Liver (tissue), 9 donors: Measurements from ENCODE around the gene CPSF3. TPM values are rescaled to one million over a fixed set of nuclear protein-coding genes. Genes with fewer than 3 reads are reported as not detected.

ENCODE experiments used
- DNase-seq: peaks from one replicate; pipeline ENCODE4 v3.0.0-alpha.2; 2017; ENCODE audit warnings: low spot score
- H3K27ac ChIP-seq, 2 donors: one replicate each; pipeline ENCODE4 v1.7.0; 2013; ENCODE audit warnings: inconsistent platforms in 2 of 2, low read length in 2 of 2, control low read depth in 1 of 2, low read depth in 1 of 2, mild to moderate bottlenecking in 1 of 2
- H3K27me3 ChIP-seq, 4 donors: one replicate each; pipeline versions ENCODE4 v1.6.1 to v1.7.0; 2013; ENCODE audit warnings: low read length in 3 of 4, inconsistent platforms in 1 of 4, mild to moderate bottlenecking in 1 of 4, moderate library complexity in 1 of 4; ENCODE audit not compliant: control insufficient read depth in 4 of 4, insufficient read depth in 4 of 4
- H3K36me3 ChIP-seq, 4 donors: one replicate each; pipeline versions ENCODE4 v1.6.1 to v1.7.0; 2013; ENCODE audit warnings: low read length in 3 of 4, mild to moderate bottlenecking in 3 of 4, low read depth in 1 of 4, moderate library complexity in 1 of 4; ENCODE audit not compliant: control insufficient read depth in 4 of 4, insufficient read depth in 3 of 4
- H3K4me1 ChIP-seq, 4 donors: one replicate each; pipeline versions ENCODE4 v1.6.1 to v1.7.0; 2013; ENCODE audit warnings: low read length in 3 of 4, mild to moderate bottlenecking in 3 of 4, moderate library complexity in 1 of 4; ENCODE audit not compliant: control insufficient read depth in 4 of 4, insufficient read depth in 4 of 4
- H3K4me3 ChIP-seq, 3 donors: one replicate each; pipeline versions ENCODE4 v1.6.1 to v1.7.0; 2013; ENCODE audit warnings: low read length in 3 of 3, control low read depth in 1 of 3, low read depth in 1 of 3, mild to moderate bottlenecking in 1 of 3
- H3K9ac ChIP-seq, 2 donors: one replicate each; pipeline ENCODE4 v1.7.0; 2013; ENCODE audit warnings: low read length in 2 of 2, mild to moderate bottlenecking in 2 of 2, moderate library complexity in 2 of 2, control low read depth in 1 of 2, low read depth in 1 of 2
- H3K9me3 ChIP-seq, 4 donors: one replicate each; pipeline versions ENCODE4 v1.6.1 to v1.7.0; 2013; ENCODE audit warnings: low read length in 3 of 4; ENCODE audit not compliant: control insufficient read depth in 4 of 4
- EGR1 ChIP-seq, 2 donors: IDR thresholded peaks; 2 replicates each; pipeline ENCODE4 v1.6.1; 2016 to 2018; ENCODE audit warnings: antibody characterized with exemption in 2 of 2, low read depth in 2 of 2
- FOXA2 ChIP-seq: IDR thresholded peaks from 2 replicates; pipeline ENCODE4 v1.6.1; 2016; ENCODE audit warnings: antibody characterized with exemption
- GABPA ChIP-seq, 2 donors: IDR thresholded peaks in 1 of 2; conservative IDR thresholded peaks in 1 of 2; 2 replicates each; pipeline ENCODE4 v1.6.1; 2016; ENCODE audit warnings: antibody characterized with exemption in 2 of 2, mild to moderate bottlenecking in 1 of 2, moderate library complexity in 1 of 2
- HNF4A ChIP-seq, 2 donors: conservative IDR thresholded peaks; 2 replicates each; pipeline ENCODE4 v1.6.1; 2016; ENCODE audit warnings: antibody characterized with exemption in 2 of 2, mild to moderate bottlenecking in 2 of 2
- NR2F2 ChIP-seq: IDR thresholded peaks from 2 replicates; pipeline ENCODE4 v1.6.1; 2016; ENCODE audit warnings: antibody characterized with exemption
- RAD21 ChIP-seq, 2 donors: IDR thresholded peaks; 2 replicates each; pipeline ENCODE4 v1.6.1; 2016; ENCODE audit warnings: antibody characterized with exemption in 2 of 2, mild to moderate bottlenecking in 2 of 2
- SP1 ChIP-seq: IDR thresholded peaks from 2 replicates; pipeline ENCODE4 v1.6.1; 2018; ENCODE audit warnings: antibody characterized with exemption, mild to moderate bottlenecking
- TAF1 ChIP-seq: conservative IDR thresholded peaks from 2 replicates; pipeline ENCODE4 v1.6.1; 2016; ENCODE audit warnings: antibody characterized with exemption, mild to moderate bottlenecking
- WGBS: extraction: QIAGEN DNeasy Blood & Tissue Kit; methylation state at CpG from one replicate; pipeline ENCODE4 v1.1.7; 2013; 5-methylcytosine and 5-hydroxymethylcytosine counted together
- polyA plus RNA-seq, 2 donors: library from polyadenylated mRNA; stranded (reverse) in 1 of 2; unstranded in 1 of 2; fragments of 200-250 nt in 1 of 2; fragments of >200 nt in 1 of 2; fragmentation: Nextera tagmentation in 1 of 2; extraction: Ambion mirVana in 1 of 2; gene quantifications; one replicate each; pipeline versions ENCODE4 v1.2.1 to v1.2.3, GENCODE V29; 2013 to 2015
- total RNA-seq, 2 donors: library from RNA; depleted of rRNA; stranded (reverse); fragments of >200 nt; gene quantifications; one replicate each; pipeline ENCODE4 v1.2.3, GENCODE V29; 2014
- TF ChIP-seq, protein P1 (sequence below): IDR thresholded peaks from 2 replicates; pipeline ENCODE4 v1.6.1; 2016; ENCODE audit warnings: antibody characterized with exemption
- TF ChIP-seq, protein P2 (sequence below): IDR thresholded peaks from 2 replicates; pipeline ENCODE4 v1.6.1; 2016; ENCODE audit warnings: antibody characterized with exemption
- TF ChIP-seq, protein P3 (sequence below): IDR thresholded peaks from 2 replicates; pipeline ENCODE4 v1.6.1; 2016; ENCODE audit warnings: antibody characterized with exemption
- TF ChIP-seq, protein P4 (sequence below): IDR thresholded peaks from 2 replicates; pipeline ENCODE4 v1.6.1; 2016; ENCODE audit warnings: antibody characterized with exemption, mild to moderate bottlenecking
- TF ChIP-seq, protein P5 (sequence below): fragments of 150-350 bp; IDR thresholded peaks from 2 replicates; pipeline ENCODE4 v1.5.1; 2017; ENCODE audit warnings: improper control_type of control experiment, low read depth, low read length; ENCODE audit not compliant: missing input control
- donor health status: healthy.
- donor health status: healthy.
- donor health status: healthy.
- donor health status: healthy.
- donor health status: healthy.

CPSF3 gene
- total and polyA plus RNA-seq, 4 donors: 8.7 to 32.2 (median 16.9) TPM

DNA sequence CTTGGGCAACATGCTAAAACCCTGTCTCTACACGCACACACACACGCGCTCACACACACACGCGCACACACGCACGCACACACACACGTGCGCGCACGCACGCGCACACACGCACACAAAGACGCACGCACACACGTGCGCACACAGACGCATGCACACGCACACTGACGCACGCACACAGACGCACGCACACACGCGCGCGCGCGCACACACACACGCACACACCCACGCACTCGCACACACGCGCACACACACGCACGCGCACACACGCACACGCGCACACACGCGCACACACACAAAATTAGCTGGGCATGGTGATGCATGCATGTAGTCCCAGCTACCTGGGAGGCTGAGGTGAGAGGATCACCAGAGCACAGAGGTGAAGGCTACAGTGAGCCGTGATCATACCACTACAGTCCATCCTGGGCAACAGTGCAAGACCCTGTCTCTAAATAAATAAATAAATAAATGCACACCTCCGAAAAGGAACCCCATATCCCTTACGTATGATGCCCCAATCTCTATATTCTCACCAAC lies 42.8 kb downstream of the CPSF3 start:
- Histone ChIP-seq H3K9me3 (no peaks in the 10 kb centered on the region), H3K4me3 (no peak overlapping the region), H3K36me3 (peaks cover 4 to 14% (median 8%) of the 10 kb centered on the region in 4 donors), H3K27ac (no peak overlapping the region), H3K4me1 (no peaks in the 10 kb centered on the region), H3K9ac (no peak overlapping the region), H3K27me3 (no peaks in the 10 kb centered on the region)
- TF ChIP-seq, protein P1, sequence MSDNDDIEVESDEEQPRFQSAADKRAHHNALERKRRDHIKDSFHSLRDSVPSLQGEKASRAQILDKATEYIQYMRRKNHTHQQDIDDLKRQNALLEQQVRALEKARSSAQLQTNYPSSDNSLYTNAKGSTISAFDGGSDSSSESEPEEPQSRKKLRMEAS: no peak
- TF ChIP-seq TAF1 (no peak), HNF4A (conservative IDR thresholded peaks at IDR 0.05) (no peak), RAD21 (IDR thresholded peaks at IDR 0.05) (no peak), GABPA (IDR thresholded peaks at IDR 0.05 in 1 of 2, conservative IDR thresholded peaks at IDR 0.05 in 1 of 2) (no peak), FOXA2 (no peak), SP1 (no peak), EGR1 (IDR thresholded peaks at IDR 0.05; ENCODE audit: low read depth in 2 of 2) (no peak), NR2F2 (no peak)
- TF ChIP-seq, protein P2, sequence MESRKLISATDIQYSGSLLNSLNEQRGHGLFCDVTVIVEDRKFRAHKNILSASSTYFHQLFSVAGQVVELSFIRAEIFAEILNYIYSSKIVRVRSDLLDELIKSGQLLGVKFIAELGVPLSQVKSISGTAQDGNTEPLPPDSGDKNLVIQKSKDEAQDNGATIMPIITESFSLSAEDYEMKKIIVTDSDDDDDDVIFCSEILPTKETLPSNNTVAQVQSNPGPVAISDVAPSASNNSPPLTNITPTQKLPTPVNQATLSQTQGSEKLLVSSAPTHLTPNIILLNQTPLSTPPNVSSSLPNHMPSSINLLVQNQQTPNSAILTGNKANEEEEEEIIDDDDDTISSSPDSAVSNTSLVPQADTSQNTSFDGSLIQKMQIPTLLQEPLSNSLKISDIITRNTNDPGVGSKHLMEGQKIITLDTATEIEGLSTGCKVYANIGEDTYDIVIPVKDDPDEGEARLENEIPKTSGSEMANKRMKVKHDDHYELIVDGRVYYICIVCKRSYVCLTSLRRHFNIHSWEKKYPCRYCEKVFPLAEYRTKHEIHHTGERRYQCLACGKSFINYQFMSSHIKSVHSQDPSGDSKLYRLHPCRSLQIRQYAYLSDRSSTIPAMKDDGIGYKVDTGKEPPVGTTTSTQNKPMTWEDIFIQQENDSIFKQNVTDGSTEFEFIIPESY: no peak
- TF ChIP-seq, protein P3, sequence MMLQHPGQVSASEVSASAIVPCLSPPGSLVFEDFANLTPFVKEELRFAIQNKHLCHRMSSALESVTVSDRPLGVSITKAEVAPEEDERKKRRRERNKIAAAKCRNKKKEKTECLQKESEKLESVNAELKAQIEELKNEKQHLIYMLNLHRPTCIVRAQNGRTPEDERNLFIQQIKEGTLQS: no peak
- TF ChIP-seq, protein P4, sequence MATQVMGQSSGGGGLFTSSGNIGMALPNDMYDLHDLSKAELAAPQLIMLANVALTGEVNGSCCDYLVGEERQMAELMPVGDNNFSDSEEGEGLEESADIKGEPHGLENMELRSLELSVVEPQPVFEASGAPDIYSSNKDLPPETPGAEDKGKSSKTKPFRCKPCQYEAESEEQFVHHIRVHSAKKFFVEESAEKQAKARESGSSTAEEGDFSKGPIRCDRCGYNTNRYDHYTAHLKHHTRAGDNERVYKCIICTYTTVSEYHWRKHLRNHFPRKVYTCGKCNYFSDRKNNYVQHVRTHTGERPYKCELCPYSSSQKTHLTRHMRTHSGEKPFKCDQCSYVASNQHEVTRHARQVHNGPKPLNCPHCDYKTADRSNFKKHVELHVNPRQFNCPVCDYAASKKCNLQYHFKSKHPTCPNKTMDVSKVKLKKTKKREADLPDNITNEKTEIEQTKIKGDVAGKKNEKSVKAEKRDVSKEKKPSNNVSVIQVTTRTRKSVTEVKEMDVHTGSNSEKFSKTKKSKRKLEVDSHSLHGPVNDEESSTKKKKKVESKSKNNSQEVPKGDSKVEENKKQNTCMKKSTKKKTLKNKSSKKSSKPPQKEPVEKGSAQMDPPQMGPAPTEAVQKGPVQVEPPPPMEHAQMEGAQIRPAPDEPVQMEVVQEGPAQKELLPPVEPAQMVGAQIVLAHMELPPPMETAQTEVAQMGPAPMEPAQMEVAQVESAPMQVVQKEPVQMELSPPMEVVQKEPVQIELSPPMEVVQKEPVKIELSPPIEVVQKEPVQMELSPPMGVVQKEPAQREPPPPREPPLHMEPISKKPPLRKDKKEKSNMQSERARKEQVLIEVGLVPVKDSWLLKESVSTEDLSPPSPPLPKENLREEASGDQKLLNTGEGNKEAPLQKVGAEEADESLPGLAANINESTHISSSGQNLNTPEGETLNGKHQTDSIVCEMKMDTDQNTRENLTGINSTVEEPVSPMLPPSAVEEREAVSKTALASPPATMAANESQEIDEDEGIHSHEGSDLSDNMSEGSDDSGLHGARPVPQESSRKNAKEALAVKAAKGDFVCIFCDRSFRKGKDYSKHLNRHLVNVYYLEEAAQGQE: no peak
- TF ChIP-seq, protein P5, sequence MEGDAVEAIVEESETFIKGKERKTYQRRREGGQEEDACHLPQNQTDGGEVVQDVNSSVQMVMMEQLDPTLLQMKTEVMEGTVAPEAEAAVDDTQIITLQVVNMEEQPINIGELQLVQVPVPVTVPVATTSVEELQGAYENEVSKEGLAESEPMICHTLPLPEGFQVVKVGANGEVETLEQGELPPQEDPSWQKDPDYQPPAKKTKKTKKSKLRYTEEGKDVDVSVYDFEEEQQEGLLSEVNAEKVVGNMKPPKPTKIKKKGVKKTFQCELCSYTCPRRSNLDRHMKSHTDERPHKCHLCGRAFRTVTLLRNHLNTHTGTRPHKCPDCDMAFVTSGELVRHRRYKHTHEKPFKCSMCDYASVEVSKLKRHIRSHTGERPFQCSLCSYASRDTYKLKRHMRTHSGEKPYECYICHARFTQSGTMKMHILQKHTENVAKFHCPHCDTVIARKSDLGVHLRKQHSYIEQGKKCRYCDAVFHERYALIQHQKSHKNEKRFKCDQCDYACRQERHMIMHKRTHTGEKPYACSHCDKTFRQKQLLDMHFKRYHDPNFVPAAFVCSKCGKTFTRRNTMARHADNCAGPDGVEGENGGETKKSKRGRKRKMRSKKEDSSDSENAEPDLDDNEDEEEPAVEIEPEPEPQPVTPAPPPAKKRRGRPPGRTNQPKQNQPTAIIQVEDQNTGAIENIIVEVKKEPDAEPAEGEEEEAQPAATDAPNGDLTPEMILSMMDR: no peak
- DNase-seq: no peak
- WGBS: 92% methylated on average over 46 of the region's 46 CpGs

DNA sequence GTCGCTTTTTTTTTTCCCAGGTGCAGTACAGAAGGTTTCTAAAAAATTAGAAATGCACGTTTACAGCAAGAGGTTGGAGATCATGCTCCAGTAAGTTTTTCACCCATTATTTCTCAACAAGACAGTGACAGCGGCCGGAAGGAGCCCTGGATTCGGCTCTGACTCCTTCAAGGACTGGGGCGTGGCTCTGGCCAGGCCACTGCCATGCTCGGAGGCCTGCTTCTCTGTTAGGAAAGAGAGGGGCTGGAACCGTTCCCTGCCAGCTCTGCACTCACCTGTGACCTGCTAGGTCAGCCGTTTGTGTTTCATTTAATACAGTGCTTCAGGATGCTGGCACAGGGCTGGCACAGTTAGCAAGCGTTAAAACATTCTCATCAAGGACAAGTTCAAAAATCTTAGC lies 44.2 kb downstream of the CPSF3 start:
- no peak overlapping the region for H3K4me3 ChIP-seq
- WGBS: 90% methylated on average over 10 of the region's 10 CpGs
- no peak for DNase-seq
- H3K27me3 ChIP-seq: no peaks in the 10 kb centered on the region
- no peak overlapping the region for H3K9ac ChIP-seq
- no peaks in the 10 kb centered on the region for H3K9me3 ChIP-seq
- H3K36me3 ChIP-seq: peaks cover 2 to 12% (median 7%) of the 10 kb centered on the region in 4 donors
- H3K4me1 ChIP-seq: no peaks in the 10 kb centered on the region
- no peak overlapping the region for H3K27ac ChIP-seq
- TF ChIP-seq SP1: no peak
- TF ChIP-seq, protein P2: no peak
- TF ChIP-seq NR2F2: no peak
- TF ChIP-seq RAD21 (IDR thresholded peaks at IDR 0.05): no peak
- TF ChIP-seq, protein P3: no peak
- TF ChIP-seq, protein P4: no peak
- TF ChIP-seq, protein P5: no peak
